HG03135 (cell line): ENCODE data around the gene ADPRHL1.
"Not testable (repeated sequence)": the region's sequence is repeated elsewhere in the genome, so short reads cannot be mapped to it uniquely, and the experiment has no call there.

Experiments used
- ATAC-seq: cut with Tn5 transposase; IDR thresholded peaks from one replicate; pipeline ENCODE4 v1.9.1; 2021; ENCODE audit warnings: mild to moderate bottlenecking, moderate library complexity; ENCODE audit not compliant: unreplicated experiment

The ADPRHL1 gene

GRCh38 chr13:113403255-113404104 is 49.8 kb downstream of the ADPRHL1 start:
- no peak for ATAC-seq

GRCh38 chr13:113402471-113403254 is 50.6 kb downstream of the ADPRHL1 start:
- no peak for ATAC-seq

- ATAC-seq = no peak
Measured at GRCh38 chr13:113401452-113402415, 51.6 kb downstream of the ADPRHL1 start.

- ATAC-seq = no peak
Measured at GRCh38 chr13:113400621-113401451, 52.5 kb downstream of the ADPRHL1 start.

- ATAC-seq = no peak
Measured at GRCh38 chr13:113399755-113400149, 53.5 kb downstream of the ADPRHL1 start.

- no peak for ATAC-seq
Measured at GRCh38 chr13:113398963-113399754, 54.1 kb downstream of the ADPRHL1 start.

GRCh38 chr13:113397608-113398425 is 55.5 kb downstream of the ADPRHL1 start:
- no peak for ATAC-seq

- ATAC-seq = no peak
Measured at GRCh38 chr13:113394339-113394640, 59.0 kb downstream of the ADPRHL1 start.

GRCh38 chr13:113393563-113394338 is 59.5 kb downstream of the ADPRHL1 start:
- ATAC-seq = peak; percentile 96

GRCh38 chr13:113393226-113393562 is 60.1 kb downstream of the ADPRHL1 start:
- ATAC-seq = no peak

GRCh38 chr13:113390874-113391497 is 62.3 kb downstream of the ADPRHL1 start:
- no peak for ATAC-seq

GRCh38 chr13:113389586-113389985 is 63.7 kb downstream of the ADPRHL1 start:
- not testable (repeated sequence) for ATAC-seq

- ATAC-seq = no peak
Measured at GRCh38 chr13:113387396-113387795, 65.9 kb downstream of the ADPRHL1 start.

- no peak for ATAC-seq
Measured at GRCh38 chr13:113383089-113383488, 70.2 kb downstream of the ADPRHL1 start.

- ATAC-seq = not testable (repeated sequence)
Measured at GRCh38 chr13:113382542-113382941, 70.7 kb downstream of the ADPRHL1 start.

GRCh38 chr13:113378825-113379224 is 74.5 kb downstream of the ADPRHL1 start:
- no peak for ATAC-seq

- ATAC-seq = no peak
Measured at GRCh38 chr13:113374511-113375175, 78.6 kb downstream of the ADPRHL1 start.
